Hepatocyte (in vitro differentiated cells): Measurements from ENCODE around the gene PLA2G2C. TPM values are rescaled to one million over a fixed set of nuclear protein-coding genes. Genes with fewer than 3 reads are reported as not detected.

ENCODE experiments used
- DNase-seq: peaks from one replicate; pipeline ENCODE4 v3.0.0-alpha.2; 2016; ENCODE audit warnings: low spot score
- H2AFZ ChIP-seq: fragments of 200-600 bp; sonication (generic); 2 replicates; pipeline ENCODE4 v1.6.0; 2016; ENCODE audit warnings: antibody characterized with exemption, mild to moderate bottlenecking
- H3K27ac ChIP-seq: fragments of 200-600 bp; sonication (generic); 2 replicates; pipeline ENCODE4 v1.5.1; 2016; ENCODE audit warnings: mild to moderate bottlenecking
- H3K27me3 ChIP-seq: fragments of 200-600 bp; sonication (generic); 2 replicates; pipeline ENCODE4 v1.6.1; 2016
- H3K36me3 ChIP-seq: fragments of 200-600 bp; sonication (generic); replicated peaks from 2 replicates; pipeline ENCODE4 v1.5.1; 2016; ENCODE audit warnings: low read depth; ENCODE audit not compliant: insufficient read depth
- H3K4me1 ChIP-seq: fragments of 200-600 bp; sonication (generic); 2 replicates; pipeline ENCODE4 v1.5.1; 2016; ENCODE audit warnings: mild to moderate bottlenecking, moderate library complexity; ENCODE audit not compliant: insufficient read depth
- H3K4me2 ChIP-seq: fragments of 200-600 bp; sonication (generic); 2 replicates; pipeline ENCODE4 v1.6.0; 2016
- H3K4me3 ChIP-seq: fragments of 200-600 bp; sonication (generic); 2 replicates; pipeline ENCODE4 v1.5.1; 2016; ENCODE audit warnings: mild to moderate bottlenecking
- H3K79me2 ChIP-seq: fragments of 200-600 bp; sonication (generic); 2 replicates; pipeline ENCODE4 v1.6.0; 2017; ENCODE audit warnings: mild to moderate bottlenecking
- H3K9me2 ChIP-seq: fragments of 200-600 bp; sonication (generic); replicated peaks from 2 replicates; pipeline ENCODE4 v1.6.0; 2017; ENCODE audit warnings: mild to moderate bottlenecking; ENCODE audit not compliant: insufficient read depth
- H3K9me3 ChIP-seq: fragments of 200-600 bp; sonication (generic); 2 replicates; pipeline ENCODE4 v1.5.1; 2016; ENCODE audit warnings: low read depth, mild to moderate bottlenecking
- H4K20me1 ChIP-seq: fragments of 200-600 bp; sonication (generic); 2 replicates; pipeline ENCODE4 v1.6.0; 2016; ENCODE audit warnings: mild to moderate bottlenecking; ENCODE audit not compliant: insufficient read depth, poor library complexity, severe bottlenecking
- CTCF ChIP-seq: fragments of 200-600 bp; sonication (generic); IDR thresholded peaks from 2 replicates; pipeline ENCODE4 v1.5.1; 2016; ENCODE audit warnings: antibody characterized with exemption, mild to moderate bottlenecking; ENCODE audit not compliant: poor library complexity
- EZH2 ChIP-seq: fragments of 200-600 bp; sonication (generic); IDR thresholded peaks from 2 replicates; pipeline ENCODE4 v1.6.1; 2016; ENCODE audit warnings: antibody characterized with exemption, mild to moderate bottlenecking, borderline replicate concordance
- EZH2phosphoT487 ChIP-seq: fragments of 200-600 bp; sonication (generic); IDR thresholded peaks from one replicate; pipeline ENCODE4 v1.6.1; 2018; ENCODE audit warnings: antibody characterized with exemption, mild to moderate bottlenecking, low read depth, moderate library complexity; ENCODE audit not compliant: unreplicated experiment, severe bottlenecking
- WGBS: methylation state at CpG from one replicate; pipeline ENCODE4 v1.1.6; 2016; ENCODE audit warnings: low lambda C conversion rate; ENCODE audit errors: missing lambda C conversion rate; 5-methylcytosine and 5-hydroxymethylcytosine counted together
- polyA plus RNA-seq: library from polyadenylated mRNA; unstranded; fragments of >200 nt; fragmentation: Nextera tagmentation; extraction: Ambion mirVana; gene quantifications from 2 replicates; pipeline ENCODE4 v1.2.1, GENCODE V29; 2016
- total RNA-seq: library from RNA; depleted of rRNA; stranded (reverse); fragments of >200 nt; gene quantifications from 2 replicates; pipeline ENCODE4 v1.2.3, GENCODE V29; 2014

The PLA2G2C gene
- total and polyA plus RNA-seq, 2 experiments from 2014 or later = not detected

- no peak overlapping the region for H3K4me3 ChIP-seq
- no peak overlapping the region for H2AFZ ChIP-seq
- H4K20me1 ChIP-seq = no peaks in the 10 kb centered on the region
- H3K27me3 ChIP-seq = no peaks in the 10 kb centered on the region
- 96% methylated on average over 8 of the region's 8 CpGs for WGBS
- no peak for DNase-seq
- H3K27ac ChIP-seq = no peak overlapping the region
- H3K9me3 ChIP-seq = no peaks in the 10 kb centered on the region
- H3K4me2 ChIP-seq = no peak overlapping the region
- H3K4me1 ChIP-seq = no peaks in the 10 kb centered on the region
- TF ChIP-seq CTCF = no peak
- no peak for TF ChIP-seq EZH2phosphoT487
- TF ChIP-seq EZH2 = no peak
- no peaks in the 10 kb centered on the region for H3K9me2 ChIP-seq
- H3K36me3 ChIP-seq = no peaks in the 10 kb centered on the region
- H3K79me2 ChIP-seq = no peaks in the 10 kb centered on the region
Observed at GRCh38 chr1:20150326-20150705, 36.0 kb downstream of the PLA2G2C start.

DNA sequence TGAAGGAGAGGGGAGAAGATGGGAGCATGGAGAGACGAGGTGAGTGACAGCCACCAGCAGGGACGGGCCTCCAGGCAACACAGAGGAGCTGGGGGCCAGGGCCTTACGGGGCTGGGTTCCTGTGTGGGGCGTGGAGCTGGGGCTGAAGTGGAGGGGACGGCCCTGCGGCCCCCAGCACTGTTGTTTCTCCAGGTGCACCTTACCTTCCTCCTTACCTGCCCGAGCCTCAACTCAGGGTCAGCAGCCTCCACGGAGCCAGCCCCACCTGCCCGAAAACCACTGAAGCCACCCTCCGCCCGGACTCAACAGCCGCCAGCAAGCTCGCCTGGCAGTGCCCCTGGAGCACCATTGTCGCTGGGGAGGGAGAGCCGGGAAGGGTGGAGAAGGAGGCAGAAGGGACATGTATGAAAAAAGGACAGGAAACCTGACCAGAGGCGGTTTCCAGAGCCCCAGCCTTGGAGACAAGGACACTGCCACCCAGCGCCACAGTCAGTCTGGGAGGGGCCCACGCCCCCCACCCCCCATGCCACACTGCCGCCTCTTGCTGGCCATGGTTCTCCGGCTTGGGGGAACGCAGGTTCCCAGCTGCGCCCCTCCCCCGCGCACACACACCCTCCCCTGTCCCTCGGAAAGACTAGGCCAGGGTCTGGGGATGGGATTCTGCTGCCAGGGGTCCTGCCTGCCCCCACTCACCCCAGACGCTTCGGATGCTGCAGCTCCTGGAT lies 36.6 kb downstream of the PLA2G2C start:
- no peak for DNase-seq
- 87% methylated on average over 23 of the region's 27 CpGs for WGBS
- Histone ChIP-seq H3K27ac (no peak overlapping the region), H3K9me3 (no peaks in the 10 kb centered on the region), H3K4me3 (no peak overlapping the region), H3K79me2 (no peaks in the 10 kb centered on the region), H3K9me2 (no peaks in the 10 kb centered on the region), H3K27me3 (no peaks in the 10 kb centered on the region), H2AFZ (no peak overlapping the region), H3K36me3 (no peaks in the 10 kb centered on the region), H3K4me2 (no peak overlapping the region), H3K4me1 (no peaks in the 10 kb centered on the region), H4K20me1 (no peaks in the 10 kb centered on the region)
- no peak for TF ChIP-seq CTCF

DNA sequence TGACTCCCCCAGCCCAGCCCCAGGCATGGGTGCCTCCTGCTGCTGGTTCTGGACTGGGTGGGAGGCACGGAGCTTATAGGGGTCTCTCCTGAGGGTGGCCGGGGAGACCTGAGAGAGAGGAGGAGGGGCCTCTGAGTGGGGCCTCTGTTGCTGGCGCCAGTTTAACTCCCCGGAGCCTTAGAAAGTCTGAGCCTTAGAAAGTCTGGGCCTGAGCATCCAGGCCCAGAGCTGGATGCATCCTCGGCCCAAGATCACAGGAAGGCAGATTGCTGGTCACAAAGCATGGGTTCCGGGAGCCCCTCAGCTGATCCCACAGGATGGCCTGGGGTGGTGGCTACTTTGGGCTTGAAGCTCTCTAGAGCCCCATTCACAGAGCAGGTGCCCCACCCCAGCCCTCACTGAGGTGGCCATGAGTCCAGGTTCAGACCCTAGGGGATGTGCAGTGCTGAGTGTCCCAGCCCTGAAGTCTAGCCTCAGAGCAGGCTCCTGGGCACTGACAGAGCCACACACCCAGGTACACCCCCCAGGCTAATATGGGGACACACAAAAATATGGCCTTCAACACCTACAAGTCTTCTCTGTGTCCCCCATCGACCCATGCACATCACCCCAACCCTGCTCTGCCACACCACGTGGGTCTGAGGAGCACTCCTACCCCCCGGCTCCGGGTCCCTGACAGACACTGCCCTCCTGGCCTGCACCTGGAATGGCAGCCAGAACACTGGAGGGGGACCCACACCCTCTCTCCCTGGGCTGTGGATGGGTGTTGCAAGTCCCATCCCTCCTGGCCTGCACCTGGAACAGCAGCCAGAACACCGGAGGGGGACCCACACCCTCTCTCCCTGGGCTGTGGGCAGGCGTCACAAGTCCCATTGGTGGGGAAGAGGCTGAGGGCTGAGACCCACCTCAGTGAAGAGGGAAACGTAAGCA lies 37.5 kb downstream of the PLA2G2C start:
- H3K9me2 ChIP-seq = no peaks in the 10 kb centered on the region
- WGBS = 93% methylated on average over 13 of the region's 13 CpGs
- no peak overlapping the region for H3K4me3 ChIP-seq
- no peaks in the 10 kb centered on the region for H3K27me3 ChIP-seq
- no peak overlapping the region for H3K27ac ChIP-seq
- no peaks in the 10 kb centered on the region for H3K79me2 ChIP-seq
- H4K20me1 ChIP-seq = no peaks in the 10 kb centered on the region
- no peaks in the 10 kb centered on the region for H3K9me3 ChIP-seq
- no peak for DNase-seq
- TF ChIP-seq EZH2 = no peak
- TF ChIP-seq EZH2phosphoT487 = no peak
- TF ChIP-seq CTCF = no peak
- no peaks in the 10 kb centered on the region for H3K36me3 ChIP-seq
- H3K4me2 ChIP-seq = no peak overlapping the region
- no peak overlapping the region for H2AFZ ChIP-seq
- no peaks in the 10 kb centered on the region for H3K4me1 ChIP-seq
